Activated T-cell treated with anti-CD3 and anti-CD28 coated beads, Interleukin-2, amount 50 U/mL, for 24 hours (primary cell): Measurements from ENCODE around the gene MAPKAP1.

Experiments used
- DNase-seq: peaks from one replicate; pipeline ENCODE4 v3.0.0-alpha.2; 2020
- H3K27ac Mint-ChIP-seq: 2 replicates; pipeline ENCODE4 v1.8.0; 2020; ENCODE audit warnings: mild to moderate bottlenecking, mixed read lengths
- H3K27me3 Mint-ChIP-seq: 2 replicates; pipeline ENCODE4 v1.8.0; 2020; ENCODE audit warnings: mixed read lengths
- H3K36me3 Mint-ChIP-seq: 2 replicates; pipeline ENCODE4 v1.8.0; 2020; ENCODE audit warnings: low read depth, mixed read lengths
- H3K4me1 Mint-ChIP-seq: 2 replicates; pipeline ENCODE4 v1.8.0; 2020; ENCODE audit warnings: low read depth, mixed read lengths
- H3K4me3 Mint-ChIP-seq: 2 replicates; pipeline ENCODE4 v1.8.0; 2020; ENCODE audit warnings: mild to moderate bottlenecking, moderate library complexity, mixed read lengths
- H3K9me3 Mint-ChIP-seq: 2 replicates; pipeline ENCODE4 v1.8.0; 2020; ENCODE audit warnings: mixed read lengths

MAPKAP1 gene

DNA sequence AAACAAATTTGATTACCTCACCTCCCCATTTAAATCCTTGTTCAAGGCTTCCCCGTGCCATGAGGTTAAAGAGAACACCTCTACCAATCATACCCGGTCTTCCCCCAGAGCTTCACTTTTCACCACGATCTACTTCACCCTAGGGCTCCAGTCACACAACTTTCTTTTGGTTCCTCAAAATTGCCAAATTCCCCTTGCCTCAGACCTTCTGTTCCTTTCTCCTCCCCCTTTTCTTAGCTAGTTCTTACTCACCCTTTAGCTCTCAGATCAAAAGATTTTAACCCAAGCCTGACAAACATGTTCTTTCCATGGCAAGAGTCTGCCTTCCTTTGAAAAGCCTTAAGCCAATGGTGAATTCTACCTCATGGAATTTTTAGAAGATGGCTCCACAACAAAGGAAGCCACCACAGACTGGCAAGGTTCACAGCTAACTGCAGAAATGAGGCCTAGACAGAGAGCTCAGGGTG lies 56.7 kb downstream of the MAPKAP1 start:
- H3K36me3 Mint-ChIP-seq, result peaks cover 59% of the 10 kb centered on the region
- H3K27me3 Mint-ChIP-seq, result no peaks in the 10 kb centered on the region
- peak overlapping the region; percentile 94 for H3K27ac Mint-ChIP-seq
- H3K9me3 Mint-ChIP-seq, result no peaks in the 10 kb centered on the region
- H3K4me3 Mint-ChIP-seq, result peak overlapping the region; percentile 60
- peaks cover 88% of the 10 kb centered on the region for H3K4me1 Mint-ChIP-seq
- peak; percentile 37 for DNase-seq

DNA sequence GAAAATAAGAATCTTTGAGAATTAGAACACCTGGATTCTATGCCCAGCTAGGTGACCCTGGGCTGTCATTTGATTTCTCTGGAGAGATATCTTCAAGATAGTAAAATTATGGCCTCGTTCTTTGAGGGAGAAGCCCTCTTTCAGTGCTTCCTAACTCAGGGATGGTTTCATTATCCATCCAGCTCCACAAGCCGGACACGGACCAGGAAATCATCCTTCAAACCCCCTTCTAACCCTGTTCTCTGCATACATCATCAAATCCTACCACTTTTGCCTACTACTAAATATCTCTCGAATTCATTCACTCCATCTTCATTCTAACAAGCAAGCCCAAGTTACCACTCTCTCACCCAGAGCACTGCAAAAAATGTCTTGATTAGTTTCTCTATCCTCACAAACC lies 57.2 kb downstream of the MAPKAP1 start:
- peak overlapping the region; percentile 94 for H3K27ac Mint-ChIP-seq
- no peaks in the 10 kb centered on the region for H3K9me3 Mint-ChIP-seq
- no peaks in the 10 kb centered on the region for H3K27me3 Mint-ChIP-seq
- peaks cover 93% of the 10 kb centered on the region for H3K4me1 Mint-ChIP-seq
- peaks cover 57% of the 10 kb centered on the region for H3K36me3 Mint-ChIP-seq
- DNase-seq, result no peak
- peak overlapping the region; percentile 60 for H3K4me3 Mint-ChIP-seq

- Mint-ChIP-seq H3K36me3 (peaks cover 52% of the 10 kb centered on the region), H3K4me3 (peak overlapping the region; percentile 60)
- no peak for DNase-seq
These were observed 57.7 kb downstream of the MAPKAP1 start for GRCh38 chr9:125649315-125649714.

GRCh38 chr9:125648294-125648693 lies 58.7 kb downstream of the MAPKAP1 start:
- Mint-ChIP-seq H3K9me3 (no peaks in the 10 kb centered on the region), H3K27ac (peak overlapping the region; percentile 11), H3K27me3 (no peaks in the 10 kb centered on the region), H3K4me1 (peaks cover 92% of the 10 kb centered on the region), H3K4me3 (no peak overlapping the region), H3K36me3 (peaks cover 48% of the 10 kb centered on the region)
- no peak for DNase-seq

More at GRCh38 chr9:125649315-125649714, 57.7 kb downstream of the MAPKAP1 start:
- Mint-ChIP-seq H3K27me3 (no peaks in the 10 kb centered on the region), H3K4me1 (peaks cover 95% of the 10 kb centered on the region), H3K9me3 (no peaks in the 10 kb centered on the region), H3K27ac (peak overlapping the region; percentile 94)

DNA sequence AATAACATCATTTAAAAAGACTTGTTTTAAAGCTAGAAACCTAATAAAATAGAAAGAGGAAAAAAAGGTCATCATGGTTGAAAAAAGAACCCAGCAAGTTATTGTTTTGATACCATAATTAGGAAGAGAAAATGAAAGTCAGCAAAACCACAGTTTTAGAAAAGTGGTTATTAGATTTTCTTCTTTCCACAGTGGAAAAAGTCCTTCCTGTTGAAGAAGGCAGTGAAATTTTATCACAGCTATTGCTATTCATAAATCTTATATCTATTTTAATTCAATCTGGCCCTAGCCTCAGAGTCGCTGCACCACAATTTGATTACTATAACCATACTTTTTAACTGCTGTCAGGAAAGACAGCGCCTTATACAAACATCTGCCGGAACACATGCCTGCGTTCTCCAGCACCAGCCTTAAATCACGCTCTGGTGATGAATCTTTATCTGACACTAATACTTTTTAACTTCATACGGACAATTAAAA lies 60.3 kb downstream of the MAPKAP1 start:
- DNase-seq, result no peak
- peak overlapping the region; percentile 85 for H3K27ac Mint-ChIP-seq

DNA sequence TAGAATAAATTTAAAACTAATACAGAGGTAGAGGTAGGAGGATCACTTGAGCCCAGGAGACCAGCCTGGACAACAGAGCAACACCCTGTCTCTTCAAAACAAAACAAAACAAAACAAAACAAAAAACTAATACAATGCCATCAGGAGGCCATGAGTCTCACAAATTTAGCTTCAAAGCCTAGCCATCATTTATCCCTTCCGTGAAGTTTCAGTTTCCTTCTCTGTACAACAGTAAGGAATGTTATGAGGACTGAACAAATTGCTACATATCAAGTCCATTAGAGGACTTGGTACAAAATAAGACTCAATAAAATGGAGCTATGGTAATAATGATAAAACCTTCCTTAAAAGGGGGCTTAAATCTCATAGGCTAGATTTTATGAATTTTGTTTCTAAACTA lies 60.8 kb downstream of the MAPKAP1 start:
- peak overlapping the region; percentile 68 for H3K4me3 Mint-ChIP-seq
- H3K27ac Mint-ChIP-seq, result peak overlapping the region; percentile 85
- peaks cover 85% of the 10 kb centered on the region for H3K4me1 Mint-ChIP-seq
- no peak for DNase-seq
- H3K36me3 Mint-ChIP-seq, result peaks cover 41% of the 10 kb centered on the region
- H3K9me3 Mint-ChIP-seq, result no peaks in the 10 kb centered on the region
- H3K27me3 Mint-ChIP-seq, result no peaks in the 10 kb centered on the region

More for the DNA sequence above, 60.3 kb downstream of the MAPKAP1 start:
- Mint-ChIP-seq H3K4me3 (peak overlapping the region; percentile 68), H3K4me1 (peaks cover 84% of the 10 kb centered on the region), H3K36me3 (peaks cover 42% of the 10 kb centered on the region), H3K27me3 (no peaks in the 10 kb centered on the region), H3K9me3 (no peaks in the 10 kb centered on the region)

- H3K4me3 Mint-ChIP-seq, result peak overlapping the region; percentile 16
- H3K9me3 Mint-ChIP-seq, result no peaks in the 10 kb centered on the region
- H3K4me1 Mint-ChIP-seq, result peaks cover 83% of the 10 kb centered on the region
- no peak for DNase-seq
- H3K27ac Mint-ChIP-seq, result peak overlapping the region; percentile 73
- peaks cover 32% of the 10 kb centered on the region for H3K36me3 Mint-ChIP-seq
- no peaks in the 10 kb centered on the region for H3K27me3 Mint-ChIP-seq
These were observed 62.0 kb downstream of the MAPKAP1 start for GRCh38 chr9:125644819-125645507.

DNA sequence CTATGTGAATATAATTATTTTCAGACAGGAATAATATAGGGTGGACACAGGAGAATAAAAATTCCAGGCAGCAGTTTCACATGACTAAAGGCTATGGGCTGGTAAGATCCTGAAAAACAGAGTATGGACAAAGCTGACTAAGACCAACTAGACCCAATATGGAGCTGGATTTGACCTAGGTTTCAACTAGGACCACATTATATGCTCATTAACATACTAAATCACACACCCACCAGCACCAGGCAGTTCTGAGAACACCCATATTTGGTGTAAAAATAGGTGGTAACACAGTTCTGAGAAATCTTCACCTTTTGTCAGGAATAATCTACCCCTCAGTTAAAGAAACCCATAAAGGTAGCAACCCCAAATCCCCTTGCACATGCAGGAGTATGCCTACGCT lies 64.7 kb downstream of the MAPKAP1 start:
- peaks cover 20% of the 10 kb centered on the region for H3K36me3 Mint-ChIP-seq
- H3K4me1 Mint-ChIP-seq, result peaks cover 76% of the 10 kb centered on the region
- H3K27ac Mint-ChIP-seq, result no peak overlapping the region
- H3K27me3 Mint-ChIP-seq, result no peaks in the 10 kb centered on the region
- H3K9me3 Mint-ChIP-seq, result no peaks in the 10 kb centered on the region
- no peak for DNase-seq
- H3K4me3 Mint-ChIP-seq, result no peak overlapping the region

DNA sequence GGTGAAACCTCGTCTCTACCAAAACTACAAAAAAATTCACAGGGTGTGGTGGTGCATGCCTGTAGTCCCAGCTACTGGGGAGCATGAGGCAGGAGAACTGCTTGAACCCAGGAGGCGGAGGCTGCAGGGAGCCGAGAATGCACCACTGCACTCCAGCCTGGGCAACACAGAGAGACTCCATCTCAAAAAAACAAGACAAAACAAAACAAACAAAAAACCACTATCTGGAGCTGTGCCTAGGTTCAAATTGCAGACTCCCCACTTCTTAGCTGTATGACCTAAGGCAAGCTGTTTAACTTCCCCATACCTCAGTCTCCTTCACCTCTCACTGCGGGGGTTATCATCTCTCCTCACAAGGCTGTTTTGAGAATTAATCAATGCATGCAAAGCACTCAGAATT lies 68.0 kb downstream of the MAPKAP1 start:
- Mint-ChIP-seq H3K9me3 (no peaks in the 10 kb centered on the region), H3K27ac (no peak overlapping the region), H3K4me3 (no peak overlapping the region), H3K36me3 (peaks cover 20% of the 10 kb centered on the region), H3K4me1 (peaks cover 72% of the 10 kb centered on the region), H3K27me3 (no peaks in the 10 kb centered on the region)
- no peak for DNase-seq

DNA sequence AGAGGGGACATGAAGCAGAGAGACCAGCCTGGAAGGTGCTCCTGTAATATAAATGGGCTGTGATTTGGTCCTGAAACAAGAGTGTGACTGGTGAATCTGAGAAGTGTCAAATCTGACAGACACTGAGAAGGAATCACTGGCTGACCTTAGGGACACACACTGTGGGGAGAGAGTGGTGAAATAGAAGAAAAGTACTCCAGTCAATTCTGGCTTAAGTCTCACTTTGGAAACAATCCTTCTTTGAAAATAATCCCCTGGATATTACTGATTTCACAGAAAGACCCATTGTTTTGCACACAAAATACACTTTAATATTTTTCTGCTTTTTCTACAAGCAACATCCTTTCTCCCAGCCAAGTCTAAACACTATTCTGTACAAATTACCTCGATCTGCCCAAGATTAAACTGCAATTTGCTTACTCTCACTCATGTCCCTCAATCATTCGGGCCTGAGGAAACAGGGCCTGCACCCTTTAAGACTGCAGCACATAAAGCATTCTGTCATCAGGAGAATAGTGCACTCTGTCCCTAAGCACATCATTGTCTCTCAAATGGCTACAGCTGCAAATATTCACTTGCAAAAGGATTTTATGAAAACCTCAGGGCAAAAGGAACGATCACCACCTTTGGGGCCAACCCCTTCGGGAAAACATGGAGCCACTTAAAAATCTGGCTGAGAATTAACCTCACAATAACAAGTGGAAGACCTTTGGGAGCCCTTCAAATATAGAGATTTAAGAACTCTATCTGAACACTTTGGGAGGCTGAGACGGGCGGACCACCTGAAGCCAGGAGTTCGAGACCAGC lies 68.6 kb downstream of the MAPKAP1 start:
- Mint-ChIP-seq H3K4me1 (peaks cover 73% of the 10 kb centered on the region), H3K36me3 (peaks cover 17% of the 10 kb centered on the region), H3K4me3 (no peak overlapping the region), H3K27ac (no peak overlapping the region), H3K27me3 (no peaks in the 10 kb centered on the region), H3K9me3 (no peaks in the 10 kb centered on the region)
- DNase-seq, result no peak

DNA sequence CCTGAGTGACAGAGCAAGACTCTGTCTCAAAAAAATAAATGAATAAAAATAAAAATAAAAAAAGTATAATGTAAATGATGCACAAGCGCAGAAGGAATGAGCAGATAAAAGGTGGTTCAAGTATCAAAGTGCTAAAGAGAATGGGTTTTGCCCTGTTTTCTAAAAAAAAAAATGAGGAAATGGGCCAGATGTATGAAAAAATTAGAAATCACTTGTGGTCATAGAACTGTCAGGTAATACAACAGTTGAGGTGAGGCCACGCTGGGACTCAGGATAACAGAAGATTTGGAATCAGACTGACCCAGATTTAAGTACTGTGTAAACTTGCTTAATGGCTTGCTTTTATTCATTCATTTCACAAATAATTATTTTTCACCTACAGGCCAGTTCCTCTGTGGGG lies 69.8 kb downstream of the MAPKAP1 start:
- no peak for DNase-seq
- Mint-ChIP-seq H3K4me1 (peaks cover 81% of the 10 kb centered on the region), H3K4me3 (no peak overlapping the region), H3K27me3 (no peaks in the 10 kb centered on the region), H3K36me3 (peaks cover 14% of the 10 kb centered on the region), H3K9me3 (no peaks in the 10 kb centered on the region), H3K27ac (no peak overlapping the region)

DNA sequence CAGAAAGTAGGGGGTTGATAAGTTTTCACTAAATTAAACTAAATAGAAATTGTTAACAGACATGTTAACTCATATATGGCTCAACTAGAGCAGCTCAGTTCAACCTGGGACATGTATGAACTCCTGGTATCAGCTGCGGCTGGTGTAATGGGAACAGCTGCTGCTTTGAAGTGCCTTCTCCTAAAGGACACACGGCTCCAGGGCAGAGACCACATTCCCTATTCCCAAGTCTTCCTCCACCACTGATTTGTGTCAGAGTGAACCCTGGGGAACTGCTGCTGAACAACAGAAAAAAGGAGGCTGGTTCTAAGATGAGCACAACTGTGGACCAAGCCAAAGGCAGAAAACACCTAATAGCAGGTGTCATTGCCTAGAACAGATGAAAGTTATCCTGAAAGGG lies 71.1 kb downstream of the MAPKAP1 start:
- Mint-ChIP-seq H3K4me3 (no peak overlapping the region), H3K4me1 (peaks cover 82% of the 10 kb centered on the region)

GRCh38 chr9:125634040-125634717 lies 72.8 kb downstream of the MAPKAP1 start:
- Mint-ChIP-seq H3K9me3 (no peaks in the 10 kb centered on the region), H3K27me3 (no peaks in the 10 kb centered on the region), H3K4me3 (peak overlapping the region; percentile 7), H3K36me3 (peaks cover 9% of the 10 kb centered on the region), H3K4me1 (peaks cover 82% of the 10 kb centered on the region), H3K27ac (peak overlapping the region; percentile 47)
- no peak for DNase-seq

More for the DNA sequence above, 71.1 kb downstream of the MAPKAP1 start:
- H3K27me3 Mint-ChIP-seq, result no peaks in the 10 kb centered on the region
- H3K27ac Mint-ChIP-seq, result no peak overlapping the region
- H3K36me3 Mint-ChIP-seq, result peaks cover 9% of the 10 kb centered on the region
- H3K9me3 Mint-ChIP-seq, result no peaks in the 10 kb centered on the region
- no peak for DNase-seq

- peaks cover 8% of the 10 kb centered on the region for H3K36me3 Mint-ChIP-seq
- H3K9me3 Mint-ChIP-seq, result no peaks in the 10 kb centered on the region
- H3K27me3 Mint-ChIP-seq, result no peaks in the 10 kb centered on the region
- no peak overlapping the region for H3K4me3 Mint-ChIP-seq
- H3K27ac Mint-ChIP-seq, result peak overlapping the region; percentile 95
- DNase-seq, result no peak
- H3K4me1 Mint-ChIP-seq, result peaks cover 84% of the 10 kb centered on the region
These were observed 73.8 kb downstream of the MAPKAP1 start for GRCh38 chr9:125633116-125633745.
